Measurements from ENCODE around the gene ASAP2.

DNA sequence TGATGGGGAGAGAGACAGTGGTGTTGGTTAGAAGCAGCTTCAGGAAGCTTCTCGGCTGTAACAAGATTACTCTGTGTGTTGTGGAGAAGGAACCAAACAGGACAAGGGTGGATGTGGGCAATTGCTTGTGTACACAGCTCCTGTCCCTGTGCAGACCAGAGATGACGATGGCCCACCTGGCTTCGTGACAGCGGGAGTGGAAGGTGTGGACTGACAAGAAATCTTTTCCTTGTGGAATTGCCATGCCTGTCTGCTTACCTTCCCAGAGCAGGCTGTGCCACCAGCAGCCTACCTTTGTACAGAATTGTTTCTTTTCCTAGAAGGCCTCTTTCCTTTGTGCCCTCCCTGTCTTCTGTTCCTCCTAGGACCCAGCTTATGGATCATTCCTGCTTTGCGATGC, 122.9 kb downstream of the ASAP2 start:
- TF ChIP-seq, protein P1, sequence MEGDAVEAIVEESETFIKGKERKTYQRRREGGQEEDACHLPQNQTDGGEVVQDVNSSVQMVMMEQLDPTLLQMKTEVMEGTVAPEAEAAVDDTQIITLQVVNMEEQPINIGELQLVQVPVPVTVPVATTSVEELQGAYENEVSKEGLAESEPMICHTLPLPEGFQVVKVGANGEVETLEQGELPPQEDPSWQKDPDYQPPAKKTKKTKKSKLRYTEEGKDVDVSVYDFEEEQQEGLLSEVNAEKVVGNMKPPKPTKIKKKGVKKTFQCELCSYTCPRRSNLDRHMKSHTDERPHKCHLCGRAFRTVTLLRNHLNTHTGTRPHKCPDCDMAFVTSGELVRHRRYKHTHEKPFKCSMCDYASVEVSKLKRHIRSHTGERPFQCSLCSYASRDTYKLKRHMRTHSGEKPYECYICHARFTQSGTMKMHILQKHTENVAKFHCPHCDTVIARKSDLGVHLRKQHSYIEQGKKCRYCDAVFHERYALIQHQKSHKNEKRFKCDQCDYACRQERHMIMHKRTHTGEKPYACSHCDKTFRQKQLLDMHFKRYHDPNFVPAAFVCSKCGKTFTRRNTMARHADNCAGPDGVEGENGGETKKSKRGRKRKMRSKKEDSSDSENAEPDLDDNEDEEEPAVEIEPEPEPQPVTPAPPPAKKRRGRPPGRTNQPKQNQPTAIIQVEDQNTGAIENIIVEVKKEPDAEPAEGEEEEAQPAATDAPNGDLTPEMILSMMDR (IDR thresholded peaks at IDR 0.05; ENCODE audit: low read length): no peak
- no peak for TF ChIP-seq EZH2 (optimal IDR thresholded peaks at IDR 0.05; ENCODE audit: low read depth, low read length)
